ENCODE measurements around the gene TNFRSF19.
"Not testable (repeated sequence)": the region's sequence is repeated elsewhere in the genome, so short reads cannot be mapped to it uniquely, and the experiment has no call there.

DNA sequence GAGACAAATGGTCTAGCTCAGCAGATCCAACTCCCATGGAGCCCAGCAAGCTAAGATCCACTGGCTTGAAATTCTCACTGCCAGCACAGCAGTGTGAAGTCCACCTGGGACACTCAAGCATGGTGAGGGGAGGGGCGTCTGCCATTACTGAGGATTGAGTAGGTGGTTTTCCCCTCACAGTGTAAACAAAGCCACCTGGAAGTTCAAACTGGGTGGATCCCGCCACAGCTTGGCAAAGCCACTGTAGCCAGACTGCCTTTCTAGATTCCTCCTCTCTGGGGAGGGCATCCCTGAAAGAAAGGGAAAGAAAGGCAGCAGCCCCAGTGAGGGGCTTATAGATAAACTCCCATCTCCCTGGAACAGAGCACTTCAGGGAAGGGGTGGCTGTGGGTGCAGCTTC, 24.1 kb downstream of the TNFRSF19 start:
- not testable (repeated sequence) for TF ChIP-seq CTCF (IDR thresholded peaks at IDR 0.05; ENCODE audit: insufficient read depth, low read length); POLR2AphosphoS5 (IDR thresholded peaks at IDR 0.05; ENCODE audit: low read depth); GABPA (IDR thresholded peaks at IDR 0.05; ENCODE audit: low read depth); REST (IDR thresholded peaks at IDR 0.05; ENCODE audit: insufficient replicate concordance, low read depth)
